ENCODE measurements around the gene MPPED2. TPM values are rescaled to one million over a fixed set of nuclear protein-coding genes. Genes with fewer than 3 reads are reported as not detected.

MPPED2 gene
- total and polyA plus RNA-seq, 2 of the 13 experiments (the other 11 are each of a cell fraction or from before 2014, with no cell fraction given) = not detected

DNA sequence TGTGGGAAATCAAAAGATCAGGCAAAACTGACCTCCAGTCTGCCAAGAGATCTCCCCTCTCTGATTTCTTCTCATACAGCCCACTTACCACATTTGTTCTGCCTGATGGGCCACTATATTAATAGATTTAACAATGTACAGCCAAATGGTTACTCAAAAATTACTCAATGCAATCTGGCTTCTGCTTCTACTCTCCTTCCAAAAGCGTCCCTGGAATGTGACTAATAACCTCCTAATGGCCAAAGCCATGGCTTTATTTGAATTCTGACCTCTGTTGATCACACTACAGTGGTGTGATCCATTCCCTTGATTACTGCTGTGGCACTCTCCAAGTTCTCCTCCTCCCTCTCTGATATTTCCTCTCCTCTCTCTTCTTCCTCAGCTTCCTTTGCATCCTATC is 86.2 kb downstream of the MPPED2 start (continued):
- no peak for TF ChIP-seq RBM22 (optimal IDR thresholded peaks at IDR 0.05; ENCODE audit: low read length)
- TF ChIP-seq YEATS2 (CRISPR knock-in tag; IDR thresholded peaks at IDR 0.05; ENCODE audit: borderline replicate concordance) = no peak
- no peak for TF ChIP-seq ZMYM2 (CRISPR knock-in tag; IDR thresholded peaks at IDR 0.05)
- TF ChIP-seq AHDC1 (CRISPR knock-in tag; IDR thresholded peaks at IDR 0.05; ENCODE audit: borderline replicate concordance) = no peak
- no peak for TF ChIP-seq ZNF503 (CRISPR knock-in tag; IDR thresholded peaks at IDR 0.05)

DNA sequence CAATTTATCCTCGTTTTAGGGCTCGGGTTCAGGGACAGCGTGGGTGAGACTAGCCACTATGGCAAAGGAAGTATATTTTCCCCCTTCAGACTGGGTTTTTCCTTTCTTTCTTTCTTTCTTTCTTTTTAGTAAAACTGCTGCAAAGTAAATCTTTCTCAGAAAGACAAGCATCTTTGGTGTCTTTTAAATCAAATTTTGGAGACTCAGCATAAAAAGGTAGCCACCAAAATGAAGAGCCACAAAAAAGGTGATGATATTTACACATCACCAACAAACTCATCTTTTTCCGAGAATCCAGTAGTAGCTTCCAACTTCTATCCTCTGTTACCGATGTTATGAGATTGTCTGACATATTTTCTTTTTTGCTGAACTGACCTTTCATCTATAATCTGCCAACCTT is 88.6 kb downstream of the MPPED2 start:
- no peaks in the 10 kb centered on the region for H3K9me3 ChIP-seq (ENCODE audit: low read length)
- in situ Hi-C loops (cut with HindIII; ENCODE audit: extremely low pct_ligation_motif_present, low pct_unique_long_range_greater_than_20kb) (no loop called here), intact Hi-C loops (cut with micrococcal nuclease; ENCODE audit: unreplicated experiment) (no loop called here)
- no peaks in the 10 kb centered on the region for H4K20me1 ChIP-seq (ENCODE audit: insufficient read depth, low read length)
- ATAC-seq (no peak), FAIRE-seq (no peak), DNase-seq (ENCODE audit: low spot score) (no peak)
- no peak overlapping the region for H3K27ac ChIP-seq (ENCODE audit: extremely low read length, insufficient read depth, low read length)
- no peaks in the 10 kb centered on the region for H3K36me3 ChIP-seq (replicated peaks in 1 of 2; ENCODE audit: control insufficient read depth in 1 of 2, insufficient read depth in 2 of 2, low read length in 2 of 2)
- H3K4me1 ChIP-seq (ENCODE audit: insufficient read depth, low read length) = no peaks in the 10 kb centered on the region
- WGBS (ENCODE audit: low lambda C conversion rate) = 22% methylated on average over 5 of the region's 5 CpGs
- H3K4me2 ChIP-seq (ENCODE audit: low read depth, low read length) = no peak overlapping the region
- CTCF ChIA-PET (ENCODE audit: low intra/inter-chr PET ratio, low total read pairs) = no interaction called here
- POLR2A ChIA-PET = no interaction called here
- no peaks in the 10 kb centered on the region for H3K27me3 ChIP-seq (ENCODE audit: control insufficient read depth in 1 of 2, insufficient read depth in 2 of 2, low read length in 2 of 2)
- no TSS peak for BruUV-seq (replicated peaks)
- H2AFZ ChIP-seq (ENCODE audit: low read length) = no peak overlapping the region
- H3K79me2 ChIP-seq (ENCODE audit: insufficient read depth, low read length) = no peaks in the 10 kb centered on the region
- H3K9ac ChIP-seq (ENCODE audit: insufficient read depth, low read depth, low read length) = no peak overlapping the region
- H3K4me3 ChIP-seq (replicated peaks in 1 of 3; ENCODE audit: insufficient read depth in 1 of 3, low read depth in 2 of 3, low read length in 3 of 3) = no peak overlapping the region
- TF ChIP-seq, protein P1, sequence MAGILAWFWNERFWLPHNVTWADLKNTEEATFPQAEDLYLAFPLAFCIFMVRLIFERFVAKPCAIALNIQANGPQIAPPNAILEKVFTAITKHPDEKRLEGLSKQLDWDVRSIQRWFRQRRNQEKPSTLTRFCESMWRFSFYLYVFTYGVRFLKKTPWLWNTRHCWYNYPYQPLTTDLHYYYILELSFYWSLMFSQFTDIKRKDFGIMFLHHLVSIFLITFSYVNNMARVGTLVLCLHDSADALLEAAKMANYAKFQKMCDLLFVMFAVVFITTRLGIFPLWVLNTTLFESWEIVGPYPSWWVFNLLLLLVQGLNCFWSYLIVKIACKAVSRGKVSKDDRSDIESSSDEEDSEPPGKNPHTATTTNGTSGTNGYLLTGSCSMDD (CRISPR knock-in tag; IDR thresholded peaks at IDR 0.05) = no peak
- TF ChIP-seq ZNF737 (CRISPR knock-in tag; IDR thresholded peaks at IDR 0.05; ENCODE audit: borderline replicate concordance) = no peak
- no peak for TF ChIP-seq HOXD1 (CRISPR knock-in tag; IDR thresholded peaks at IDR 0.05)
- no peak for TF ChIP-seq ZNF281 (CRISPR knock-in tag; IDR thresholded peaks at IDR 0.05; ENCODE audit: borderline replicate concordance)
- TF ChIP-seq BRD4 (CRISPR knock-in tag; IDR thresholded peaks at IDR 0.05) = no peak
